Fibroblast of pulmonary artery (primary cell): ENCODE results near the gene CEP170B.
A peak's percentile ranks its signal among the peaks of the same experiment; 100 is the strongest.

Experiments used
- DNase-seq: peaks from one replicate; pipeline ENCODE4 v3.0.0-alpha.2; 2010; ENCODE audit warnings: low read depth
- H3K4me3 ChIP-seq: replicated peaks from 2 replicates; pipeline ENCODE4 v1.5.1; 2011; ENCODE audit warnings: low read depth, mild to moderate bottlenecking, control low read depth, low read length, moderate library complexity
- TF ChIP-seq, protein P1 (sequence below): IDR thresholded peaks from 2 replicates; pipeline ENCODE4 v1.5.1; 2011; ENCODE audit warnings: mild to moderate bottlenecking, control low read depth, low read length, inconsistent platforms; ENCODE audit errors: missing control alignments

Gene CEP170B

DNA sequence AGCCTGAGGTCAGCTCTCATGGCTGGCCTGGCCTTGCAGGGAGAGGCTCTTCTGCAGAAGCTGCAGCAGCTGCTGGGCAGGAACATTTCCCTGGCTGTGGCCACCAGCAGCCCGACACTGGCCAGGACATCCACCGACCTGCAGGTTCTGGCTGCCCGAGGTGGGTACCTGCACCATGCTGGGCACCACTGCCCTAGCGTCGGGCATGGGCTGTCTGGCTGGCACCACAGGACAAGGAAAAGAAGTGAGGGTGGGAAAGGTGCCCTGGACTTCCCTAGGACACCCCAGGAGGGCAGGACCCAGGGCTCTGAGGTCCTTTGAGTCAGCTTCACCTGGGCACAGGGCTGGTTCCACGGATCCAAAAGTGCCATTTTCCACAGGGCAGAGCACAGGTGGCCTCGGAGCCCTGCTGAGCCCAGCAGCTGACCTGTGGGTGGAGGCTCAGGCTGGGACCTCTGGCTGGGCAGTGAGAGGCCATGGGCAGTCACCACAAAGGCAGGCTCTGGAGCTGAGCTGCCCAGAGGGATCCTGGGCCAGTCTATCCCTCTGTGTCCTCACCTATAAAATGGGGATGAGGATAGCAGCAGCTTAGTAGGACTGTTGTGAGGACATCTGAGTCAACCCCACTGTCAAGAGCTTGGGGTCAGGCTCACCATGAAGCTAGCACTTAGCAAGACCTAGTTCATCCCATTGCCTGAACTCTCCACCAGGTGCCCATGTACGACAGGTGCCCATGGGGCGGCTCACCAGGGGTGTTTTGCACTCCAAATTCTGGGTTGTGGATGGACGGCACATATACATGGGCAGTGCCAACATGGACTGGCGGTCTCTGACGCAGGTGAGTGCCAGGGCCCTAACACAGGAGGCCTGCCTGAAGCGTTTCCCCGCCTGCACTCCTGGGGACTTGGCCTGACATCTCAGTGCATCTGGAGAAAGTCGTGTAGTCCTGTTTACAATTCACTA lies 64.5 kb downstream of the CEP170B start:
- no peak overlapping the region for H3K4me3 ChIP-seq
- TF ChIP-seq, protein P1, sequence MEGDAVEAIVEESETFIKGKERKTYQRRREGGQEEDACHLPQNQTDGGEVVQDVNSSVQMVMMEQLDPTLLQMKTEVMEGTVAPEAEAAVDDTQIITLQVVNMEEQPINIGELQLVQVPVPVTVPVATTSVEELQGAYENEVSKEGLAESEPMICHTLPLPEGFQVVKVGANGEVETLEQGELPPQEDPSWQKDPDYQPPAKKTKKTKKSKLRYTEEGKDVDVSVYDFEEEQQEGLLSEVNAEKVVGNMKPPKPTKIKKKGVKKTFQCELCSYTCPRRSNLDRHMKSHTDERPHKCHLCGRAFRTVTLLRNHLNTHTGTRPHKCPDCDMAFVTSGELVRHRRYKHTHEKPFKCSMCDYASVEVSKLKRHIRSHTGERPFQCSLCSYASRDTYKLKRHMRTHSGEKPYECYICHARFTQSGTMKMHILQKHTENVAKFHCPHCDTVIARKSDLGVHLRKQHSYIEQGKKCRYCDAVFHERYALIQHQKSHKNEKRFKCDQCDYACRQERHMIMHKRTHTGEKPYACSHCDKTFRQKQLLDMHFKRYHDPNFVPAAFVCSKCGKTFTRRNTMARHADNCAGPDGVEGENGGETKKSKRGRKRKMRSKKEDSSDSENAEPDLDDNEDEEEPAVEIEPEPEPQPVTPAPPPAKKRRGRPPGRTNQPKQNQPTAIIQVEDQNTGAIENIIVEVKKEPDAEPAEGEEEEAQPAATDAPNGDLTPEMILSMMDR = no peak
- no peak for DNase-seq

DNA sequence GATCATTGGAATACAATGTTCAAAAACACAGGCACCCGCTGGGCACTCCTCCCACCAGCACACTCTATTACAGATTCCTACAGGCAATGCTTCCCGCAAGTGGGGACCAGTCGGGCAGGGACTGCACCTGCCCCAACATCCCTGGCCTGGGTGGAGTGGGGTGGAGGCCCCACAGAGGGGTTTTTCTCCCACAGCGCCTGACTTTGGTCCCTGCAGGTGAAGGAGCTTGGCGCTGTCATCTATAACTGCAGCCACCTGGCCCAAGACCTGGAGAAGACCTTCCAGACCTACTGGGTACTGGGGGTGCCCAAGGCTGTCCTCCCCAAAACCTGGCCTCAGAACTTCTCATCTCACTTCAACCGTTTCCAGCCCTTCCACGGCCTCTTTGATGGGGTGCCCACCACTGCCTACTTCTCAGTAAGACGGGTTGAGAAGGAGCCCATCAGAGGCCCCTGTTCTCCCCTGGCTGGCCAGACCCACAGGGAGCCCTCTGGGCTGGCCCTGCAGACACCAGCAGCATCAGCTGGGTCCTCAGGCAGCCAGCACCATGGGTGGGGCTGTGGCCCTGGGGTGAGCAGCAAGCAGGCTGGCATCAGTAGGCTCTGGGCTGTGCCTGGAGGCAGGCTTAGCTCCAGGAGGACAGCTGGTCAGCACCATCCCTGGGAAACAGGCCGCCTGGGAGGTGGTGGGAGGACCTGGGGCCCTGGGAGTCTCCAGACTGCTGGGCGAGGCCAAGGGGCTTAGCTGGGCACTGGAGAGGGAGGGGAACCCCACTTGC lies 65.6 kb downstream of the CEP170B start:
- DNase-seq = no peak
- H3K4me3 ChIP-seq = no peak overlapping the region
- TF ChIP-seq, protein P1 = no peak

DNA sequence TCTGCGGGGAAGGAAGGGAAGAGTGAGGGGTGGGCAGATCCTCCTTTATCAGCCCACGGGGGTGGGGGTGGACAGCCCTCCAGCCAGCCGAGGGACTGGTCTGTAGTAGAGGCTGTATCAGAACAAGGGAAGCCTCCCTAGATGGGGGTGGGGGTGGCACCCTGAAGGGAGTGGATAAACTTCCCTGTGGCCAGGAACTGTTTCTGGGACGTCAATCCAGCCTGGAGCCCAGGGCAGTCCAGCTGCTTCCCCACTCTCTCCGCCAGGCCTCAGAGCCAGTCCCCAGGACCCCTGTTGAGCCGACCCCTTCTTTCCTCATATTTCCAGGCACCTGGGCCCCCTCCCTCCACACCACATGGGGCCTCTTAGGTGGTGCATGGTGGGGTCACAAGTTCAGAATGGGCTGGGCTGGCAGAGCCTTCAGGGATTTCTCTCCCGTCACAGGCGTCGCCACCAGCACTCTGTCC lies 66.3 kb downstream of the CEP170B start:
- TF ChIP-seq, protein P1 = no peak
- no peak overlapping the region for H3K4me3 ChIP-seq
- no peak for DNase-seq

GRCh38 chr14:104931771-104932675 lies 67.0 kb downstream of the CEP170B start:
- TF ChIP-seq, protein P1 = no peak
- no peak overlapping the region for H3K4me3 ChIP-seq
- DNase-seq = no peak

- peak overlapping the region; percentile 45 for H3K4me3 ChIP-seq
- TF ChIP-seq, protein P1 = peak; percentile 42
- DNase-seq = peak; percentile 80
Observed at GRCh38 chr14:104932676-104933631, 67.9 kb downstream of the CEP170B start.
